K562 (cell line): Measurements from ENCODE around the gene MIEF2. TPM values are rescaled to one million over a fixed set of nuclear protein-coding genes. Genes with fewer than 3 reads are reported as not detected.

Experiments used
- CHD7 ChIP-seq: fragments of 200-600 bp; sonication (generic); IDR thresholded peaks from one replicate; pipeline ENCODE4 v1.6.1; 2012; ENCODE audit warnings: mild to moderate bottlenecking, low read depth, low read length, inconsistent platforms
- MLLT1 ChIP-seq, 2 experiments: fragments of 450-650 bp; IDR thresholded peaks; 2 replicates each; pipeline ENCODE4 v1.6.1; 2016
- POLR2A ChIP-seq: fragments of 450-650 bp; conservative IDR thresholded peaks from 2 replicates; pipeline ENCODE4 v1.6.1; 2016
- POLR2AphosphoS2 ChIP-seq: IDR thresholded peaks from 2 replicates; pipeline ENCODE4 v1.6.1; 2012; ENCODE audit warnings: low read length, improper control_type of control experiment
- ZNF518B ChIP-seq: fragments of 250-450 bp; sonication (Bioruptor Pico); IDR thresholded peaks from 2 replicates; pipeline ENCODE4 v1.5.0; 2021; ENCODE audit warnings: mild to moderate bottlenecking, moderate library complexity
- polyA plus RNA-seq, 8 experiments: library from polyadenylated mRNA; depleted of rRNA in 4 of 8; stranded (reverse) in 5 of 8; unstranded in 3 of 8; fragments of >200 nt; fragmentation: Nextera tagmentation in 2 of 8; fragmentation: Illumina TruSeq in 1 of 8; extraction: Ambion mirVana in 2 of 8; extraction: Trizol in 1 of 8; gene quantifications; 2 replicates each; pipeline versions ENCODE4 v1.2.1 to v1.2.3, GENCODE V29; 2011 to 2014; ENCODE audit warnings: inconsistent platforms in 1 of 8, missing spikeins in 1 of 8
- total RNA-seq, 7 experiments: library from RNA; depleted of rRNA in 6 of 7; stranded (reverse); fragments of >200 nt in 6 of 7; fragmentation: Illumina TruSeq in 2 of 7; extraction: Trizol in 2 of 7; gene quantifications; 2 replicates each; pipeline versions ENCODE4 v1.2.1 to v1.2.3, GENCODE V29; 2011 to 2021; ENCODE audit warnings: low replicate concordance in 1 of 7

Gene MIEF2
- total and polyA plus RNA-seq, 9 of the 15 experiments (the other 6 are each of a cell fraction or from before 2014, with no cell fraction given), result 0.10 to 8.2 (median 2.4) TPM

GRCh38 chr17:18291718-18292540 lies 31.5 kb downstream of the MIEF2 start (continued):
- TF ChIP-seq CHD7 (no peak), POLR2AphosphoS2 (no peak), MLLT1 (IDR thresholded peaks at IDR 0.05) (no peak), ZNF518B (CRISPR knock-in tag) (no peak), POLR2A (no peak)
- TF ChIP-seq, all 486 proteins: peak for 0
